K562 (cell line): ENCODE data around the gene MATN4. TPM values are rescaled to one million over a fixed set of nuclear protein-coding genes. Genes with fewer than 3 reads are reported as not detected.

Source experiments
- ARHGAP35 ChIP-seq: fragments of 450-650 bp; IDR thresholded peaks from 2 replicates; pipeline ENCODE4 v1.6.1; 2018; ENCODE audit not compliant: partially characterized antibody
- DNMT1 ChIP-seq: fragments of 450-650 bp; IDR thresholded peaks from 2 replicates; pipeline ENCODE4 v1.6.1; 2016; ENCODE audit warnings: antibody characterized with exemption, mild to moderate bottlenecking
- DPF2 ChIP-seq: fragments of 450-650 bp; IDR thresholded peaks from 2 replicates; pipeline ENCODE4 v1.6.1; 2016
- ETS1 ChIP-seq: conservative IDR thresholded peaks from 2 replicates; pipeline ENCODE4 v1.6.1; 2011; ENCODE audit warnings: low read depth, mild to moderate bottlenecking, low read length; ENCODE audit not compliant: control insufficient read depth
- KLF16 ChIP-seq: IDR thresholded peaks from 2 replicates; pipeline ENCODE4 v1.6.1; 2016; ENCODE audit warnings: antibody characterized with exemption
- L3MBTL2 ChIP-seq: fragments of 450-650 bp; IDR thresholded peaks from 2 replicates; pipeline ENCODE4 v1.6.1; 2016; ENCODE audit warnings: mild to moderate bottlenecking, moderate library complexity
- MECOM ChIP-seq: fragments of 250-450 bp; sonication (Bioruptor Pico); IDR thresholded peaks from 2 replicates; pipeline ENCODE4 v1.8.0; 2022; ENCODE audit warnings: inconsistent platforms
- PRPF4 ChIP-seq: fragments of 200-400 bp; formaldehyde crosslinking; IDR thresholded peaks from one replicate; pipeline ENCODE4 v1.6.1; 2017; ENCODE audit warnings: low read length, low read depth, mild to moderate bottlenecking; ENCODE audit not compliant: insufficient read depth, poor library complexity, severe bottlenecking
- RAD51 ChIP-seq: fragments of 450-650 bp; IDR thresholded peaks from 2 replicates; pipeline ENCODE4 v1.7.1; 2016; ENCODE audit warnings: low read depth, mild to moderate bottlenecking, borderline replicate concordance
- RB1 ChIP-seq: fragments of 450-650 bp; IDR thresholded peaks from 2 replicates; pipeline ENCODE4 v1.6.1; 2017; ENCODE audit warnings: low read depth, mild to moderate bottlenecking
- SNAPC5 ChIP-seq: fragments of 250-450 bp; sonication (Bioruptor Pico); IDR thresholded peaks from 2 replicates; pipeline ENCODE4 v1.8.0; 2021; ENCODE audit warnings: moderate library complexity, mild to moderate bottlenecking, inconsistent platforms
- UBTF ChIP-seq, 2 experiments: IDR thresholded peaks; 2 replicates each; pipeline ENCODE4 v1.6.1; 2012; ENCODE audit warnings: improper control_type of control experiment in 2 of 2, low read depth in 2 of 2, low read length in 2 of 2, borderline replicate concordance in 1 of 2
- VEZF1 ChIP-seq: fragments of 200-800 bp; sonication (Bioruptor generic); IDR thresholded peaks from 2 replicates; pipeline ENCODE4 v1.6.1; 2017; ENCODE audit warnings: missing genetic modification characterization, missing compliant biosample characterization
- ZNF263 ChIP-seq: sonication (generic); formaldehyde crosslinking; IDR thresholded peaks from 2 replicates; pipeline ENCODE4 v1.8.0; 2022; ENCODE audit warnings: mild to moderate bottlenecking, missing genetic modification reagents, borderline replicate concordance
- ZNF354B ChIP-seq: fragments of 250-450 bp; sonication (Bioruptor Pico); IDR thresholded peaks from 2 replicates; pipeline ENCODE4 v1.4.0; 2020
- polyA plus RNA-seq, 8 experiments: library from polyadenylated mRNA; depleted of rRNA in 4 of 8; stranded (reverse) in 5 of 8; unstranded in 3 of 8; fragments of >200 nt; fragmentation: Nextera tagmentation in 2 of 8; fragmentation: Illumina TruSeq in 1 of 8; extraction: Ambion mirVana in 2 of 8; extraction: Trizol in 1 of 8; gene quantifications; 2 replicates each; pipeline versions ENCODE4 v1.2.1 to v1.2.3, GENCODE V29; 2011 to 2014; ENCODE audit warnings: inconsistent platforms in 1 of 8, missing spikeins in 1 of 8
- total RNA-seq, 7 experiments: library from RNA; depleted of rRNA in 6 of 7; stranded (reverse); fragments of >200 nt in 6 of 7; fragmentation: Illumina TruSeq in 2 of 7; extraction: Trizol in 2 of 7; gene quantifications; 2 replicates each; pipeline versions ENCODE4 v1.2.1 to v1.2.3, GENCODE V29; 2011 to 2021; ENCODE audit warnings: low replicate concordance in 1 of 7
- TF ChIP-seq, protein P1 (sequence below): fragments of 450-650 bp; formaldehyde crosslinking; conservative IDR thresholded peaks from 2 replicates; pipeline ENCODE4 v1.4.0; 2022; ENCODE audit warnings: mild to moderate bottlenecking, missing genetic modification characterization
- TF ChIP-seq, protein P2 (sequence below): fragments of 450-650 bp; formaldehyde crosslinking; IDR thresholded peaks from 2 replicates; pipeline ENCODE4 v1.4.0; 2020; ENCODE audit warnings: mild to moderate bottlenecking
- TF ChIP-seq, protein P3 (sequence below), 2 experiments: fragments of 450-650 bp; IDR thresholded peaks; 2 replicates each; pipeline ENCODE4 v1.6.1; 2016

Gene MATN4
- total and polyA plus RNA-seq, 9 of the 15 experiments (the other 6 are each of a cell fraction or from before 2014, with no cell fraction given): 0.09 TPM; not detected in 8

- 0 out of 2 replicates have a peak, but pooled peaks have one; percentile 57 for TF ChIP-seq ZNF263 (CRISPR knock-in tag)
- TF ChIP-seq PRPF4: no peak
- TF ChIP-seq, protein P1, sequence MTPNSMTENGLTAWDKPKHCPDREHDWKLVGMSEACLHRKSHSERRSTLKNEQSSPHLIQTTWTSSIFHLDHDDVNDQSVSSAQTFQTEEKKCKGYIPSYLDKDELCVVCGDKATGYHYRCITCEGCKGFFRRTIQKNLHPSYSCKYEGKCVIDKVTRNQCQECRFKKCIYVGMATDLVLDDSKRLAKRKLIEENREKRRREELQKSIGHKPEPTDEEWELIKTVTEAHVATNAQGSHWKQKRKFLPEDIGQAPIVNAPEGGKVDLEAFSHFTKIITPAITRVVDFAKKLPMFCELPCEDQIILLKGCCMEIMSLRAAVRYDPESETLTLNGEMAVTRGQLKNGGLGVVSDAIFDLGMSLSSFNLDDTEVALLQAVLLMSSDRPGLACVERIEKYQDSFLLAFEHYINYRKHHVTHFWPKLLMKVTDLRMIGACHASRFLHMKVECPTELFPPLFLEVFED (CRISPR knock-in tag): no peak
- no peak for TF ChIP-seq KLF16
- no peak for TF ChIP-seq SNAPC5 (CRISPR knock-in tag)
- TF ChIP-seq ARHGAP35: no peak
- TF ChIP-seq DNMT1: no peak
- TF ChIP-seq UBTF (IDR thresholded peaks at IDR 0.05; ENCODE audit: borderline replicate concordance in 1 of 2, low read depth in 2 of 2, low read length in 2 of 2): peak in 1 of 2 experiments; percentile 77; a peak in 2 of 4 replicates
- TF ChIP-seq L3MBTL2: peak; percentile 76
- no peak for TF ChIP-seq ZNF354B (CRISPR knock-in tag)
- TF ChIP-seq DPF2: 0 out of 2 replicates have a peak, but pooled peaks have one; percentile 40
- TF ChIP-seq, protein P2, sequence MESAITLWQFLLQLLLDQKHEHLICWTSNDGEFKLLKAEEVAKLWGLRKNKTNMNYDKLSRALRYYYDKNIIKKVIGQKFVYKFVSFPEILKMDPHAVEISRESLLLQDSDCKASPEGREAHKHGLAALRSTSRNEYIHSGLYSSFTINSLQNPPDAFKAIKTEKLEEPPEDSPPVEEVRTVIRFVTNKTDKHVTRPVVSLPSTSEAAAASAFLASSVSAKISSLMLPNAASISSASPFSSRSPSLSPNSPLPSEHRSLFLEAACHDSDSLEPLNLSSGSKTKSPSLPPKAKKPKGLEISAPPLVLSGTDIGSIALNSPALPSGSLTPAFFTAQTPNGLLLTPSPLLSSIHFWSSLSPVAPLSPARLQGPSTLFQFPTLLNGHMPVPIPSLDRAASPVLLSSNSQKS (CRISPR knock-in tag): no peak
- peak; percentile 47; the same call in 1 of the 2 replicates for TF ChIP-seq ETS1
- TF ChIP-seq MECOM: no peak
- TF ChIP-seq VEZF1 (CRISPR knock-in tag): peak; percentile 91
- TF ChIP-seq, protein P3, sequence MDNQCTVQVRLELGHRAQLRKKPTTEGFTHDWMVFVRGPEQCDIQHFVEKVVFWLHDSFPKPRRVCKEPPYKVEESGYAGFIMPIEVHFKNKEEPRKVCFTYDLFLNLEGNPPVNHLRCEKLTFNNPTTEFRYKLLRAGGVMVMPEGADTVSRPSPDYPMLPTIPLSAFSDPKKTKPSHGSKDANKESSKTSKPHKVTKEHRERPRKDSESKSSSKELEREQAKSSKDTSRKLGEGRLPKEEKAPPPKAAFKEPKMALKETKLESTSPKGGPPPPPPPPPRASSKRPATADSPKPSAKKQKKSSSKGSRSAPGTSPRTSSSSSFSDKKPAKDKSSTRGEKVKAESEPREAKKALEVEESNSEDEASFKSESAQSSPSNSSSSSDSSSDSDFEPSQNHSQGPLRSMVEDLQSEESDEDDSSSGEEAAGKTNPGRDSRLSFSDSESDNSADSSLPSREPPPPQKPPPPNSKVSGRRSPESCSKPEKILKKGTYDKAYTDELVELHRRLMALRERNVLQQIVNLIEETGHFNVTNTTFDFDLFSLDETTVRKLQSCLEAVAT (IDR thresholded peaks at IDR 0.05): 0 out of 4 replicates have a peak, but pooled peaks of 1 of the 2 experiments have one; percentile 41
- no peak for TF ChIP-seq RAD51
- peak; percentile 77 for TF ChIP-seq RB1
Observed at GRCh38 chr20:45347936-45348778, 40.1 kb upstream of the MATN4 start, which contains the start of gene SDC4 (continued).
